Measurements from ENCODE around the gene OR52I2. TPM values are rescaled to one million over a fixed set of nuclear protein-coding genes. Genes with fewer than 3 reads are reported as not detected.
A peak's percentile ranks its signal among the peaks of the same experiment; 100 is the strongest.

OR52I2 gene
- total and polyA plus RNA-seq, 2 experiments from 2014 or later: 0.06 TPM; not detected in 1

DNA sequence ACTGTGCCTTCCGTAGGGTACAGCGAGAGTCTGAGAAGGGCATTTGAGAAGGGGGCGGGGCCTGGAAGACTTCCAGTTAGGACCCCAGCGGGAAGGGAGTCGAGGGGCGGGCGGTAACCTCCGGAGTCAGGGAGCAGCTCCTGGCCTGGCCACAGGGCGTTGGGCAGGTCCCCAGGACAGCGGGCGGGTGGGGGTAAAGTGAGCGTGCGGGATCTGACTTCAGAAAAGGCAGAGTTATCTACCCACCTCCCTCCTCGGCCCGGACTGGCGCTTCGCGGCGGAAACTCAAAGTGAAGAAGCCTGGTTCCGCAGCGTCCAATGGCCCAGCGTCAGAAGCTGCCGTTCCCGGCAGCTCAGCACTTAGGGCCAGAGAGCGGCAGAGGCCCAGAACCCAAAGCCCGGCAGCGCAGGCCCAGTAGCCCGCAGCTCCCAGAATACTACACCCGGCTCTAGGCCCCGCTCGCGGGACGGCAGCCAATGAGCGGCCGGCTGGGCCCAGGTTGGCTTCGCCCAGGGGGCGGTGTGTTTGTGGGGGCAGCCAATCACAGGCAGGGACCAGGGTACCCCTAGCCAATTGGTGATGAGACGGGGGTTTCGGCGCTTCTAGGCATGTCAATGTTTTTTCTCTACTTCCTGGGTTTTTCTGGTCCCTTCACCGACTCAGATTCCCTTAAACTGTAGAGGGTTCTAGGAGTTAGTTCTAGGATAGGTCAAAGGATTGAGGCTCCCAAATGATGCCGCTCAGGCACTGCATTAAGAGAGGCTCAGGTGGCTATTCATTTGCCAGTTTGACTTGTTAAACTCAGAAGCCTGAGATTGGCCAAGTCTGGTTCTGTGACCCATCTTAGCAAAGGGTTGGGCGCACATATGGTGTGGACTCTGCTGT is 26.5 kb downstream of the OR52I2 start, which contains the start of gene TRIM68:
Gene TRIM68, minus strand, starts transcription at position 451 of the 886 bp plus-strand sequence. CDS start 2,727 bp downstream, outside the sequence.
- Histone ChIP-seq H3K9me3 (ENCODE audit: low read depth) (no peaks in the 10 kb centered on the region), H3K4me1 (ENCODE audit: low read depth) (no peaks in the 10 kb centered on the region), H3K27me3 (peaks cover 7% of the 10 kb centered on the region), H3K36me3 (peaks cover 6% of the 10 kb centered on the region), H3K27ac (peak within 1 kb of the TSS; percentile 90), H3K4me3 (peak within 1 kb of the TSS; percentile 55)
- TF ChIP-seq, protein P1, sequence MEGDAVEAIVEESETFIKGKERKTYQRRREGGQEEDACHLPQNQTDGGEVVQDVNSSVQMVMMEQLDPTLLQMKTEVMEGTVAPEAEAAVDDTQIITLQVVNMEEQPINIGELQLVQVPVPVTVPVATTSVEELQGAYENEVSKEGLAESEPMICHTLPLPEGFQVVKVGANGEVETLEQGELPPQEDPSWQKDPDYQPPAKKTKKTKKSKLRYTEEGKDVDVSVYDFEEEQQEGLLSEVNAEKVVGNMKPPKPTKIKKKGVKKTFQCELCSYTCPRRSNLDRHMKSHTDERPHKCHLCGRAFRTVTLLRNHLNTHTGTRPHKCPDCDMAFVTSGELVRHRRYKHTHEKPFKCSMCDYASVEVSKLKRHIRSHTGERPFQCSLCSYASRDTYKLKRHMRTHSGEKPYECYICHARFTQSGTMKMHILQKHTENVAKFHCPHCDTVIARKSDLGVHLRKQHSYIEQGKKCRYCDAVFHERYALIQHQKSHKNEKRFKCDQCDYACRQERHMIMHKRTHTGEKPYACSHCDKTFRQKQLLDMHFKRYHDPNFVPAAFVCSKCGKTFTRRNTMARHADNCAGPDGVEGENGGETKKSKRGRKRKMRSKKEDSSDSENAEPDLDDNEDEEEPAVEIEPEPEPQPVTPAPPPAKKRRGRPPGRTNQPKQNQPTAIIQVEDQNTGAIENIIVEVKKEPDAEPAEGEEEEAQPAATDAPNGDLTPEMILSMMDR (IDR thresholded peaks at IDR 0.05; ENCODE audit: low read depth, low read length): no peak
- DNase-seq (ENCODE audit: low read depth in 1 of 2, low spot score in 1 of 2): peak; percentile 95 to 98

- H3K36me3 ChIP-seq: no peaks in the 10 kb centered on the region
- no peaks in the 10 kb centered on the region for H3K4me1 ChIP-seq (ENCODE audit: low read depth)
- DNase-seq (ENCODE audit: low read depth in 1 of 2, low spot score in 1 of 2): peak in 1 of 2 donors; percentile 59
- peaks cover 11% of the 10 kb centered on the region for H3K27me3 ChIP-seq
- no peak overlapping the region for H3K4me3 ChIP-seq
- no peaks in the 10 kb centered on the region for H3K9me3 ChIP-seq (ENCODE audit: low read depth)
- no peak overlapping the region for H3K27ac ChIP-seq
- TF ChIP-seq, protein P1 (IDR thresholded peaks at IDR 0.05; ENCODE audit: low read depth, low read length): no peak
Measured at GRCh38 chr11:4610258-4610935, 28.9 kb downstream of the OR52I2 start.

- no peak for DNase-seq (ENCODE audit: low read depth in 1 of 2, low spot score in 1 of 2)
- H3K4me1 ChIP-seq (ENCODE audit: low read depth): no peaks in the 10 kb centered on the region
- no peaks in the 10 kb centered on the region for H3K9me3 ChIP-seq (ENCODE audit: low read depth)
- H3K4me3 ChIP-seq: no peak overlapping the region
- no peaks in the 10 kb centered on the region for H3K36me3 ChIP-seq
- H3K27me3 ChIP-seq: peaks cover 11% of the 10 kb centered on the region
- TF ChIP-seq, protein P1 (IDR thresholded peaks at IDR 0.05; ENCODE audit: low read depth, low read length): no peak
- H3K27ac ChIP-seq: no peak overlapping the region
Measured at GRCh38 chr11:4611986-4612385, 30.4 kb downstream of the OR52I2 start.

DNA sequence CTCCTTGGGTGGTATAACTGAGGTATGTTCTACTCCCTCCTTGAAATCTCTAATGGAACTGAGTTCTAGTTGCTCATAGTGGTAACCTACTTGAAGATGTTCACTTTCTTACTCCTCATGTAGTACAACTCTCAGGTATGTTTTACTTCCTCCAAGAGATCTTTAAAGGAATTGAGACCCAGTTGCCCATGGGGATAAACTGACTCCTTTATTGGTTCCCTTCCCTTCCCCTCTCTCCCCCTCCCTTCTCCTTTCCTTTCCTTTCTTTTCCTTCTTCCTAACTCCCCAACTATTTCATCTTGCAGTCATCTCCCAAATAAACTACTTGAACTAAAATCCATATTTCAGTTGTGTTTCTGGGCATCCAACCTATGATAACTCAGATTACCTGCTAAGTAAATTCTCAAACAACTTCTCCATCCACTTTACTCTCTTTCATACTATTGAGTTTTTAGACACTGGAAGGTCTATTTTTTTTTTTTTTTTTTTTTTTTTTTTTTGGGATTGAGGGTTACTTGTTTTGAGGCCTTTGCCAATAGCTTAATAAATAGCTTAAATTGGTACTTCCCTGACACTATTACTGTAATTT is 34.4 kb downstream of the OR52I2 start:
- Histone ChIP-seq H3K36me3 (no peaks in the 10 kb centered on the region), H3K4me3 (no peak overlapping the region), H3K9me3 (ENCODE audit: low read depth) (no peaks in the 10 kb centered on the region), H3K4me1 (ENCODE audit: low read depth) (no peaks in the 10 kb centered on the region), H3K27me3 (peaks cover 11% of the 10 kb centered on the region), H3K27ac (no peak overlapping the region)
- DNase-seq (ENCODE audit: low read depth in 1 of 2, low spot score in 1 of 2): no peak
- TF ChIP-seq, protein P1 (IDR thresholded peaks at IDR 0.05; ENCODE audit: low read depth, low read length): no peak

- no peaks in the 10 kb centered on the region for H3K9me3 ChIP-seq (ENCODE audit: low read depth)
- H3K4me1 ChIP-seq (ENCODE audit: low read depth): no peaks in the 10 kb centered on the region
- H3K27ac ChIP-seq: no peak overlapping the region
- TF ChIP-seq, protein P1 (IDR thresholded peaks at IDR 0.05; ENCODE audit: low read depth, low read length): no peak
- H3K36me3 ChIP-seq: no peaks in the 10 kb centered on the region
- no peaks in the 10 kb centered on the region for H3K27me3 ChIP-seq
- no peak overlapping the region for H3K4me3 ChIP-seq
- DNase-seq (ENCODE audit: low read depth in 1 of 2, low spot score in 1 of 2): no peak
Measured at GRCh38 chr11:4619514-4619913, 38.0 kb downstream of the OR52I2 start.
